ENCODE data around the gene ARRDC2. TPM values are rescaled to one million over a fixed set of nuclear protein-coding genes. Genes with fewer than 3 reads are reported as not detected.

ARRDC2 gene
- total and polyA plus RNA-seq, 9 donors = 6.8 to 22.8 (median 12.6) TPM

DNA sequence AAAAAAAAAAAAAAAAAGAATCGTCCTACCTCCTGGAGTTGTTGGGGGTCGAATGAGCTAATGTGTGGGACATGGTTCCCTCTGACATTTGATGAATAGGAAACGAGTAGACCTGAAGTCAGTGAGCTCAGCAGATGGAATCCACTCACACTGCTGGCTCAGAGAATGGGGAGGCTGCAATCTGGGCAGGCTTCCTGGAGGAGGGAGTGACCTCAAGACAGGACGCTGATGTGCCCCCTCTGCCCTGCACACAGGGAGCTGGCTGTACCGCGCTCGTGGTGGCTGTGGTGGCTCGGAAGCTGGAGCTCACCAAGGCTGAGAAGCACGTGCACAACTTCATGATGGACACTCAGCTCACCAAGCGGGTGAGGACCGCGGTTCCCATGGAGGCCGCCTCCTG, 19.8 kb upstream of the ARRDC2 start:
- Histone ChIP-seq H3K36me3 (no peaks in the 10 kb centered on the region), H3K27ac (no peak overlapping the region), H3K9me3 (no peaks in the 10 kb centered on the region), H3K4me1 (ENCODE audit: insufficient read depth) (no peaks in the 10 kb centered on the region), H3K4me3 (no peak overlapping the region), H3K27me3 (no peaks in the 10 kb centered on the region)
- TF ChIP-seq POLR2A (IDR thresholded peaks at IDR 0.05) = no peak
- TF ChIP-seq CTCF (IDR thresholded peaks at IDR 0.05) = no peak
- TF ChIP-seq EP300 (IDR thresholded peaks at IDR 0.05) = no peak
- WGBS, 3 donors = 88 to 92% (median 89%) methylated on average over 13 of the region's 13 CpGs
- DNase-seq = no peak
- intact Hi-C loops (cut with DNase I) = loop anchor here in 2 of 4 donors (5.0 to 10.0 kb wide), 2 partner anchors 123 to 1634 kb away; no protein-coding TSS in a partner anchor

GRCh38 chr19:17989425-17990094, 18.4 kb upstream of the ARRDC2 start:
- WGBS, 3 donors = 87 to 94% (median 92%) methylated on average over 16 of the region's 16 CpGs
- TF ChIP-seq POLR2A (IDR thresholded peaks at IDR 0.05) (no peak), EP300 (IDR thresholded peaks at IDR 0.05) (no peak)

GRCh38 chr19:17993076-17993813, 14.7 kb upstream of the ARRDC2 start:
- H3K36me3 ChIP-seq = no peaks in the 10 kb centered on the region
- 83 to 88% (median 87%) methylated on average over 27 of the region's 27 CpGs for WGBS, 3 donors
- DNase-seq = no peak
- no peak for TF ChIP-seq EP300 (IDR thresholded peaks at IDR 0.05)
- no peak for TF ChIP-seq CTCF (IDR thresholded peaks at IDR 0.05)
- TF ChIP-seq POLR2A (IDR thresholded peaks at IDR 0.05) = no peak
- no peak overlapping the region for H3K27ac ChIP-seq
- no peaks in the 10 kb centered on the region for H3K4me1 ChIP-seq (ENCODE audit: insufficient read depth)
- H3K9me3 ChIP-seq = no peaks in the 10 kb centered on the region
- H3K4me3 ChIP-seq = no peak overlapping the region
- H3K27me3 ChIP-seq = no peaks in the 10 kb centered on the region
- intact Hi-C loops (cut with DNase I) = loop anchor here in 2 of 4 donors (5.0 to 10.0 kb wide), 2 partner anchors 41 to 128 kb away; no protein-coding TSS in a partner anchor

More at GRCh38 chr19:17989425-17990094, 18.4 kb upstream of the ARRDC2 start:
- DNase-seq = no peak
- no peaks in the 10 kb centered on the region for H3K9me3 ChIP-seq
- no peak overlapping the region for H3K27ac ChIP-seq
- H3K4me1 ChIP-seq (ENCODE audit: insufficient read depth) = no peaks in the 10 kb centered on the region
- H3K36me3 ChIP-seq = no peaks in the 10 kb centered on the region
- no peak overlapping the region for H3K4me3 ChIP-seq
- intact Hi-C loops (cut with DNase I) = loop anchor here in 3 of 4 donors (5.0 to 10.0 kb wide), 3 partner anchors 37 to 1633 kb away; no protein-coding TSS in a partner anchor
- H3K27me3 ChIP-seq = no peaks in the 10 kb centered on the region

- no peaks in the 10 kb centered on the region for H3K27me3 ChIP-seq
- no peak overlapping the region for H3K4me3 ChIP-seq
- no peaks in the 10 kb centered on the region for H3K36me3 ChIP-seq
- H3K9me3 ChIP-seq = no peaks in the 10 kb centered on the region
- peaks cover 2% of the 10 kb centered on the region for H3K4me1 ChIP-seq (ENCODE audit: insufficient read depth)
- intact Hi-C loops (cut with DNase I) = loop anchor here (2.0 to 10.0 kb wide), 4 partner anchors 58 to 132 kb away; partner anchors contain the start of gene SLC5A5 (in 1 of the 4)
- 10 to 17% (median 16%) methylated on average over 15 of the region's 15 CpGs for WGBS, 3 donors
- no peak overlapping the region for H3K27ac ChIP-seq
- peak; percentile 79 to 92 (median 89) for DNase-seq
- TF ChIP-seq EP300 (IDR thresholded peaks at IDR 0.05) = no peak
- peak; percentile 30 for TF ChIP-seq POLR2A (IDR thresholded peaks at IDR 0.05)
- peak; percentile 84 to 99 (median 98) for TF ChIP-seq CTCF (IDR thresholded peaks at IDR 0.05)
These were observed 11.1 kb upstream of the ARRDC2 start for GRCh38 chr19:17996826-17997316.

Data from ovary (tissue), 9 donors.